Ureter (tissue), 1 donor: ENCODE measurements around the gene ADGRD1. TPM values are rescaled to one million over a fixed set of nuclear protein-coding genes. Genes with fewer than 3 reads are reported as not detected.
A peak's percentile ranks its signal among the peaks of the same experiment; 100 is the strongest.

ENCODE experiments used
- DNase-seq: peaks from one replicate; pipeline ENCODE4 v3.0.0-alpha.2; 2020; ENCODE audit warnings: low spot score
- total RNA-seq: library from RNA; stranded (reverse); gene quantifications from one replicate; pipeline ENCODE4 v1.2.4, GENCODE V29; 2023
- donor health status: DM: yes; HTN: yes; CAD: no.

The ADGRD1 gene
- total RNA-seq, 1 donor from 2014 or later, result 80.2 TPM

GRCh38 chr12:131135311-131135785 is 181.6 kb downstream of the ADGRD1 start:
- no peak for DNase-seq

- DNase-seq, result peak; percentile 41
Observed at GRCh38 chr12:131135786-131136538, 182.3 kb downstream of the ADGRD1 start.

- no peak for DNase-seq
Observed at GRCh38 chr12:131136539-131136872, 182.8 kb downstream of the ADGRD1 start.

GRCh38 chr12:131137009-131137835 is 183.5 kb downstream of the ADGRD1 start:
- peak; percentile 38 for DNase-seq

GRCh38 chr12:131137836-131138637 is 184.3 kb downstream of the ADGRD1 start:
- no peak for DNase-seq

- no peak for DNase-seq
Observed at GRCh38 chr12:131138638-131139362, 185.1 kb downstream of the ADGRD1 start.

GRCh38 chr12:131139363-131140068 is 185.8 kb downstream of the ADGRD1 start:
- no peak for DNase-seq

- no peak for DNase-seq
Observed at GRCh38 chr12:131140069-131140435, 186.3 kb downstream of the ADGRD1 start.

- DNase-seq, result no peak
Observed at GRCh38 chr12:131140697-131141096, 187.0 kb downstream of the ADGRD1 start.

- DNase-seq, result no peak
Observed at GRCh38 chr12:131141514-131141913, 187.8 kb downstream of the ADGRD1 start.

- DNase-seq, result no peak
Observed at GRCh38 chr12:131142891-131143657, 189.4 kb downstream of the ADGRD1 start.

- DNase-seq, result no peak
Observed at GRCh38 chr12:131146173-131146675, 192.5 kb downstream of the ADGRD1 start.

- no peak for DNase-seq
Observed at GRCh38 chr12:131147293-131147692, 193.6 kb downstream of the ADGRD1 start.

GRCh38 chr12:131147894-131148293 is 194.2 kb downstream of the ADGRD1 start:
- DNase-seq, result no peak

GRCh38 chr12:131151558-131152345 is 198.0 kb downstream of the ADGRD1 start:
- DNase-seq, result no peak

GRCh38 chr12:131152587-131152986 is 198.9 kb downstream of the ADGRD1 start:
- no peak for DNase-seq

GRCh38 chr12:131153016-131153415 is 199.3 kb downstream of the ADGRD1 start:
- no peak for DNase-seq

- no peak for DNase-seq
Observed at GRCh38 chr12:131153956-131154355, 200.2 kb downstream of the ADGRD1 start.

- DNase-seq, result no peak
Observed at GRCh38 chr12:131155131-131155530, 201.4 kb downstream of the ADGRD1 start.
